ENCODE data around the gene SORBS1. TPM values are rescaled to one million over a fixed set of nuclear protein-coding genes. Genes with fewer than 3 reads are reported as not detected.

Gene SORBS1
- total RNA-seq, 1 experiment from 2014 or later: 39.9 TPM

GRCh38 chr10:95406651-95407280, 154.4 kb downstream of the SORBS1 start:
- Mint-ChIP-seq H3K9me3 (no peaks in the 10 kb centered on the region), H3K4me1 (peaks cover 35% of the 10 kb centered on the region), H3K27ac (no peak overlapping the region), H3K36me3 (peaks cover 5% of the 10 kb centered on the region), H3K27me3 (ENCODE audit: low read depth) (no peaks in the 10 kb centered on the region), H3K4me3 (no peak overlapping the region)
- ATAC-seq (no peak), DNase-seq (ENCODE audit: low spot score) (no peak)
- CTCF ChIA-PET: interaction anchor here (0.9 to 1.0 kb wide), 3 partner anchors 23 to 195 kb away, joined by 3 read pairs; no protein-coding TSS in a partner anchor
- POLR2A ChIA-PET: interaction anchor here (0.7 kb wide), 1 partner anchor 38 kb away, joined by 3 read pairs; no protein-coding TSS in a partner anchor
- TF ChIP-seq, protein P1, sequence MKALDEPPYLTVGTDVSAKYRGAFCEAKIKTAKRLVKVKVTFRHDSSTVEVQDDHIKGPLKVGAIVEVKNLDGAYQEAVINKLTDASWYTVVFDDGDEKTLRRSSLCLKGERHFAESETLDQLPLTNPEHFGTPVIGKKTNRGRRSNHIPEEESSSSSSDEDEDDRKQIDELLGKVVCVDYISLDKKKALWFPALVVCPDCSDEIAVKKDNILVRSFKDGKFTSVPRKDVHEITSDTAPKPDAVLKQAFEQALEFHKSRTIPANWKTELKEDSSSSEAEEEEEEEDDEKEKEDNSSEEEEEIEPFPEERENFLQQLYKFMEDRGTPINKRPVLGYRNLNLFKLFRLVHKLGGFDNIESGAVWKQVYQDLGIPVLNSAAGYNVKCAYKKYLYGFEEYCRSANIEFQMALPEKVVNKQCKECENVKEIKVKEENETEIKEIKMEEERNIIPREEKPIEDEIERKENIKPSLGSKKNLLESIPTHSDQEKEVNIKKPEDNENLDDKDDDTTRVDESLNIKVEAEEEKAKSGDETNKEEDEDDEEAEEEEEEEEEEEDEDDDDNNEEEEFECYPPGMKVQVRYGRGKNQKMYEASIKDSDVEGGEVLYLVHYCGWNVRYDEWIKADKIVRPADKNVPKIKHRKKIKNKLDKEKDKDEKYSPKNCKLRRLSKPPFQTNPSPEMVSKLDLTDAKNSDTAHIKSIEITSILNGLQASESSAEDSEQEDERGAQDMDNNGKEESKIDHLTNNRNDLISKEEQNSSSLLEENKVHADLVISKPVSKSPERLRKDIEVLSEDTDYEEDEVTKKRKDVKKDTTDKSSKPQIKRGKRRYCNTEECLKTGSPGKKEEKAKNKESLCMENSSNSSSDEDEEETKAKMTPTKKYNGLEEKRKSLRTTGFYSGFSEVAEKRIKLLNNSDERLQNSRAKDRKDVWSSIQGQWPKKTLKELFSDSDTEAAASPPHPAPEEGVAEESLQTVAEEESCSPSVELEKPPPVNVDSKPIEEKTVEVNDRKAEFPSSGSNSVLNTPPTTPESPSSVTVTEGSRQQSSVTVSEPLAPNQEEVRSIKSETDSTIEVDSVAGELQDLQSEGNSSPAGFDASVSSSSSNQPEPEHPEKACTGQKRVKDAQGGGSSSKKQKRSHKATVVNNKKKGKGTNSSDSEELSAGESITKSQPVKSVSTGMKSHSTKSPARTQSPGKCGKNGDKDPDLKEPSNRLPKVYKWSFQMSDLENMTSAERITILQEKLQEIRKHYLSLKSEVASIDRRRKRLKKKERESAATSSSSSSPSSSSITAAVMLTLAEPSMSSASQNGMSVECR (CRISPR knock-in tag; IDR thresholded peaks at IDR 0.05; ENCODE audit: borderline replicate concordance): no peak
- TF ChIP-seq ZNF425 (CRISPR knock-in tag; conservative IDR thresholded peaks at IDR 0.05): no peak
- no peak for TF ChIP-seq GTF2I (CRISPR knock-in tag; conservative IDR thresholded peaks at IDR 0.05)
- TF ChIP-seq HMGA2 (CRISPR knock-in tag; IDR thresholded peaks at IDR 0.05): no peak
- TF ChIP-seq E2F5 (CRISPR knock-in tag; IDR thresholded peaks at IDR 0.05): no peak
- no peak for TF ChIP-seq CREB1 (CRISPR knock-in tag; IDR thresholded peaks at IDR 0.05)
- no peak for TF ChIP-seq E2F4 (CRISPR knock-in tag; IDR thresholded peaks at IDR 0.05; ENCODE audit: borderline replicate concordance, low read depth)
- no peak for TF ChIP-seq ZBTB43 (CRISPR knock-in tag; IDR thresholded peaks at IDR 0.05)
- no peak for TF ChIP-seq NR2C2 (CRISPR knock-in tag; IDR thresholded peaks at IDR 0.05)
- TF ChIP-seq MXD4 (CRISPR knock-in tag; IDR thresholded peaks at IDR 0.05; ENCODE audit: borderline replicate concordance): no peak
- no peak for TF ChIP-seq SP1 (CRISPR knock-in tag; conservative IDR thresholded peaks at IDR 0.05)
- no peak for TF ChIP-seq PRRX2 (CRISPR knock-in tag; IDR thresholded peaks at IDR 0.05)
- TF ChIP-seq, protein P2, sequence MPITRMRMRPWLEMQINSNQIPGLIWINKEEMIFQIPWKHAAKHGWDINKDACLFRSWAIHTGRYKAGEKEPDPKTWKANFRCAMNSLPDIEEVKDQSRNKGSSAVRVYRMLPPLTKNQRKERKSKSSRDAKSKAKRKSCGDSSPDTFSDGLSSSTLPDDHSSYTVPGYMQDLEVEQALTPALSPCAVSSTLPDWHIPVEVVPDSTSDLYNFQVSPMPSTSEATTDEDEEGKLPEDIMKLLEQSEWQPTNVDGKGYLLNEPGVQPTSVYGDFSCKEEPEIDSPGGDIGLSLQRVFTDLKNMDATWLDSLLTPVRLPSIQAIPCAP (CRISPR knock-in tag; IDR thresholded peaks at IDR 0.05): no peak
- no peak for TF ChIP-seq SMAD3 (CRISPR knock-in tag; IDR thresholded peaks at IDR 0.05; ENCODE audit: borderline replicate concordance)
- TF ChIP-seq CTCF (IDR thresholded peaks at IDR 0.05): no peak
- no peak for TF ChIP-seq CREM (CRISPR knock-in tag; IDR thresholded peaks at IDR 0.05)

Measured in WTC11 (cell line).